SH-SY5Y (cell line): ENCODE results near the gene PAQR8.

ENCODE experiments used
- GATA2 ChIP-seq: IDR thresholded peaks from 2 replicates; pipeline ENCODE4 v1.6.1; 2011; ENCODE audit warnings: mild to moderate bottlenecking, low read depth, low read length
- GATA3 ChIP-seq: IDR thresholded peaks from 2 replicates; pipeline ENCODE4 v1.6.1; 2011; ENCODE audit warnings: low read depth, mild to moderate bottlenecking, low read length, moderate library complexity

DNA sequence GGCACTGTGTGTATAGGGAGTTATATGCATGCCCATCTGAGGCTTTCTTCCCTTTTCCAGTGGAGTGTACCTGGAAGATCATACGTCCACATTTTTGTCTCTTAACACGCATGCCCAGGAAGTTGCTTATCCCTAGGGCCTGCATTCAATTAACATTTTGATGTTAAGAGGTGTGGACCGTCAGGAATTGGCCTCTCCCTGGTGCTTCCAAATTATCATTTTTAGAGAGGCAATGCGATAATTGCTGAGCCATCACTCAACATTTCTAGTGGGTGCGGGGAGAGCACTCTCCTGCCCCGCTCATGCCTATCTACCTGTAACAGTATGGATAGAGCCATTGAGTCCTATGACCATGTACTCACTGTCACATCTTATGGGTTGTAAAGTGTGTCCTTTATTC is 37.8 kb upstream of the PAQR8 start:
- no peak for TF ChIP-seq GATA2
- no peak for TF ChIP-seq GATA3
